Cardiac fibroblast (primary cell): ENCODE measurements around the gene UGT2B10.

ENCODE experiments used
- DNase-seq, 2 donors: peaks; one replicate each; pipeline versions ENCODE4 v3.0.0 to v3.0.0-alpha.2; 2010; ENCODE audit warnings: low read depth in 2 of 2
- H3K4me3 ChIP-seq, 2 donors: replicated peaks in 1 of 2; 1 replicate in 1 of 2; 2 replicates in 1 of 2; pipeline ENCODE4 v1.5.1; 2011; ENCODE audit warnings: low read depth in 2 of 2, low read length in 2 of 2, mild to moderate bottlenecking in 2 of 2, moderate library complexity in 1 of 2
- TF ChIP-seq, protein P1 (sequence below): IDR thresholded peaks from one replicate; pipeline ENCODE4 v1.5.1; 2011; ENCODE audit warnings: low read depth, mild to moderate bottlenecking, low read length, inconsistent platforms

The UGT2B10 gene

DNA sequence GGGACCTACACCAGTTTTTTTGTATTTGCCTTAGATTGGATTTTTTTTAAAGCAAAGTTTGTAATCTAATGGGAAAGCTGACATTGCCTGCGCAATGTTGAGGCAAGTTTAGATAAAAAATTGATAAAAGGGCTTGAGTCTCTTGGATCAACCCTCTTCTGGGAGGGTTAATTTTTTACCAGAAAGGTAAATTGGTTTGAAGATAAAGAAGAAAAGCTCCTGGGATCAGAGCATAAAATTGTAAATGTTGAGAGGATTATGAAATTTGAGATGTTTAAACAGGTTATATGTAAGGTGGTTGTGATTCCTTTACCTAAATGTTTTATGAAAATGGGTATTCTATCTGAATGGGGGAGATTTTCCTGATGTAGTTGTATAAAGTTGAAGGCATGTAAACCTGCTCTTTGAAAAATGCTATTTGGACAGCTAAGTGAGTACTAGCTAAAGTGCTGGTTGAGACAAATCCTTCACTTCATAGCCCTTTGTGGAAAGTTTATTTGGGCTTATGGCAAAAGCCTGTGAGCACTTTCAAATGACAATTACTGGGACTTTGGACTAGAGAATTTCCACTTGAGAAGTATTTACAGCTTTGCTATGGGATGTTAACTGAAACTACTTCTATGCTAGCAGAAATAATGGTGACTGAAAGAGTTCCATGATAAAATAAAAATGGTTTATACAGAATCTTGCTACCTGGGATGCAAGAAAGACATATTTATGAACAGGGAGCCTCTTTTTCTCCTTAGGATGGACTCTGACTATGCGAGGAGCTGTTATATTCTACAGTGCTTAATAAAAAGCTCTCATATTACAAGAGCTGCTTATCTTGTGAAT is 56.2 kb downstream of the UGT2B10 start:
- DNase-seq: no peak
- H3K4me3 ChIP-seq: no peak overlapping the region
- TF ChIP-seq, protein P1, sequence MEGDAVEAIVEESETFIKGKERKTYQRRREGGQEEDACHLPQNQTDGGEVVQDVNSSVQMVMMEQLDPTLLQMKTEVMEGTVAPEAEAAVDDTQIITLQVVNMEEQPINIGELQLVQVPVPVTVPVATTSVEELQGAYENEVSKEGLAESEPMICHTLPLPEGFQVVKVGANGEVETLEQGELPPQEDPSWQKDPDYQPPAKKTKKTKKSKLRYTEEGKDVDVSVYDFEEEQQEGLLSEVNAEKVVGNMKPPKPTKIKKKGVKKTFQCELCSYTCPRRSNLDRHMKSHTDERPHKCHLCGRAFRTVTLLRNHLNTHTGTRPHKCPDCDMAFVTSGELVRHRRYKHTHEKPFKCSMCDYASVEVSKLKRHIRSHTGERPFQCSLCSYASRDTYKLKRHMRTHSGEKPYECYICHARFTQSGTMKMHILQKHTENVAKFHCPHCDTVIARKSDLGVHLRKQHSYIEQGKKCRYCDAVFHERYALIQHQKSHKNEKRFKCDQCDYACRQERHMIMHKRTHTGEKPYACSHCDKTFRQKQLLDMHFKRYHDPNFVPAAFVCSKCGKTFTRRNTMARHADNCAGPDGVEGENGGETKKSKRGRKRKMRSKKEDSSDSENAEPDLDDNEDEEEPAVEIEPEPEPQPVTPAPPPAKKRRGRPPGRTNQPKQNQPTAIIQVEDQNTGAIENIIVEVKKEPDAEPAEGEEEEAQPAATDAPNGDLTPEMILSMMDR: no peak

DNA sequence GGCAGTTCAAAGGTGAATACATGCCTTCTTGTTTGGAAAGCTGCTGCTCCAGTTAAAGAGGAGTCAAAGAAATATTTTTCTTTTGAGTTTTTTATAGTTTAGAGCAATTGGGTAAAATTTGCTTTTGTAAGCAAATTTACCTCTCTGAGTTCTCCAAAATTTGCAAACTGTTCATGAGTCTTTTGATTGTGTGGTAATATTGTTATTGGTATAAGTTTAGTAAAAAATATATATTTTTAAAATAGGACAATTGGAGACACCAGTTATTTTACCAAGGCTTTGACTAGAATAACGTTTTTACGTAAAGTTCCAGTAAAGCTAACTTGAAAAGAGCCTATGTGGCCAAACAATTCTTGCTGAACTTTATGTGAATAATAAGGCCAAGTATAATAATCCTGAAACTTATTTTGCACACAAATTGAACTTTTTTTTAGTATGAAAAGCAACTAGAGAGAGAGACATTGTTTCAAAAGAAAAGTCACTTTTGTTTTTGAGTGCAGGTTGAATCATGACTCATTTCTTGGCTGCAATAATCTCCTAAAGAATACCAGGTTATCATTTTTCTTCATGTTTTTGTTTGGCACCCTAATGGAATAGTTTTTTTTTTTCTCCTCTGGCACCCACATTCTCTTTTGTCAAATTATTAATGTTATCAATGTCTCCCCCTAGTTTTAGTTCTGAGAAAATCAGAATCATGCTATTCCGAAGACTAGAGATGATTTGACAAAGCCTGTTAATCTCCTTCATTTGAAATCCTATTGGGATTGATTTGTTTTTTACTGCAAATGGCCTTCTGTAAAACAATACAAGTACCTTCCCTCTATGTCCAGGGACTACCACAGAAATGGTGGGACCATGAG is 57.1 kb downstream of the UGT2B10 start:
- TF ChIP-seq, protein P1: no peak
- DNase-seq: no peak
- H3K4me3 ChIP-seq: no peak overlapping the region

DNA sequence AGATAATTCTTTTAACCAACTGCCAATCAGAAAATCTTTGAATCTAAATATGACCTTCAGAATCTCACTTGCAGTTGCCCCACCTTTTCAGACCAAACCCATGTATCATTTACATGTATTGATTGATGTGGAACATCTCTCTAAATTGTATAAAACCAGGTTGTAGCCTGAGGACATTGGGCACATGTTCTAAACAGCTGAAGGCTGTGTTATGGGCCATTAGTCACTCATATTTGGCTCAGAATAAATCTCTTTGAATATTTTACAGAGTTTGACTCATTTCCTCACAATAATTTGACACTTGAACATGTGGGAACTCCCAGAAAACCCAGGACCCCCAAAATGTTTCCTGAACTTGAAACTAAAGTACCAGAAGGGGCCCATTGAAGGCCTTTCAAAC is 58.7 kb downstream of the UGT2B10 start:
- TF ChIP-seq, protein P1: no peak
- no peak overlapping the region for H3K4me3 ChIP-seq
- DNase-seq: no peak

DNA sequence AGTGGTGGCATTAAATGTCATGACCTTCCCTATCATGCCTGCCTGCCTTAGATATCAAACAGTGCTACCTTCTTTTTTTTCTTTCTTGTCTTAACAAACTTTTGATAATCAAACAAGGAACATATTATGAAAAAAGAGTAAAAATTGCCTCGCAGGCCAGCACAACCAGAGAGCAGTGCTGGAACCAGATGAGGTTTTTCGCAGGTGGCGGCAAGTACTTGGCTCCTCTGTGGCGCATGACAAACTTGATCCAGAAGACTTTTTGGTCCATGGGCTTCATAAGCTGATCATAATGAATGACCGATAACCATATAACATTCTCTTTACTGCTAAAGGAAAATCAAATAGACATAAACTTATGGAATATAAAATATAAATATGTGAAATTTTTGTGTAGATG is 61.8 kb downstream of the UGT2B10 start:
- TF ChIP-seq, protein P1: no peak
- H3K4me3 ChIP-seq: no peak overlapping the region
- no peak for DNase-seq

DNA sequence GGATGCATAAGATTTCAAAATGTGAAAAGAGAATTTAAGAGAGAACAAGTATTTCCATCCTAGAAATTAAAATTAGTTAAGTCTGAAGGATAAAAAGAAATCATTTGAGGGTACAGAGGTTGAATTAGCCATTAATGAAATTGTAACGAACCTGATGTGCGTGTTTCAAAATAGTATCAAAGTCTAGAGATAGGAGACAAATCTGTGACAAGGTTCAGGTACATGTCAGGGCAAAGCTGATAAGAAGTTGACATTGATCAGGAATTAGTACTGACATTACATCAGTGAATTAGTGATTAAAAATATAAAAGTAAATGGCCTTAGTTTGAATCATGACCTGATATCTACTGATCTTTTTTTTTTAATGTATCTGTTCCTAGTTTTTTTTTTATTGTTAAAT is 62.3 kb downstream of the UGT2B10 start:
- DNase-seq: no peak
- TF ChIP-seq, protein P1: no peak
- no peak overlapping the region for H3K4me3 ChIP-seq
